ENCODE results near the gene GAB2.

- TF ChIP-seq, protein P1, sequence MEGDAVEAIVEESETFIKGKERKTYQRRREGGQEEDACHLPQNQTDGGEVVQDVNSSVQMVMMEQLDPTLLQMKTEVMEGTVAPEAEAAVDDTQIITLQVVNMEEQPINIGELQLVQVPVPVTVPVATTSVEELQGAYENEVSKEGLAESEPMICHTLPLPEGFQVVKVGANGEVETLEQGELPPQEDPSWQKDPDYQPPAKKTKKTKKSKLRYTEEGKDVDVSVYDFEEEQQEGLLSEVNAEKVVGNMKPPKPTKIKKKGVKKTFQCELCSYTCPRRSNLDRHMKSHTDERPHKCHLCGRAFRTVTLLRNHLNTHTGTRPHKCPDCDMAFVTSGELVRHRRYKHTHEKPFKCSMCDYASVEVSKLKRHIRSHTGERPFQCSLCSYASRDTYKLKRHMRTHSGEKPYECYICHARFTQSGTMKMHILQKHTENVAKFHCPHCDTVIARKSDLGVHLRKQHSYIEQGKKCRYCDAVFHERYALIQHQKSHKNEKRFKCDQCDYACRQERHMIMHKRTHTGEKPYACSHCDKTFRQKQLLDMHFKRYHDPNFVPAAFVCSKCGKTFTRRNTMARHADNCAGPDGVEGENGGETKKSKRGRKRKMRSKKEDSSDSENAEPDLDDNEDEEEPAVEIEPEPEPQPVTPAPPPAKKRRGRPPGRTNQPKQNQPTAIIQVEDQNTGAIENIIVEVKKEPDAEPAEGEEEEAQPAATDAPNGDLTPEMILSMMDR (IDR thresholded peaks at IDR 0.05), result no peak
- TF ChIP-seq EP300 (IDR thresholded peaks at IDR 0.05) (no peak), POLR2A (IDR thresholded peaks at IDR 0.05) (no peak), POLR2AphosphoS5 (IDR thresholded peaks at IDR 0.05) (no peak)
These were observed 167.5 kb downstream of the GAB2 start for GRCh38 chr11:78250099-78250498.

Data from suprapubic skin (tissue), 4 donors.